Measurements from ENCODE around the gene GALNT10. TPM values are rescaled to one million over a fixed set of nuclear protein-coding genes. Genes with fewer than 3 reads are reported as not detected.

The GALNT10 gene
- polyA plus RNA-seq, 1 donor (not counting 4 experiments of a cell fraction or from before 2014, with no cell fraction given) = 17.9 TPM

DNA sequence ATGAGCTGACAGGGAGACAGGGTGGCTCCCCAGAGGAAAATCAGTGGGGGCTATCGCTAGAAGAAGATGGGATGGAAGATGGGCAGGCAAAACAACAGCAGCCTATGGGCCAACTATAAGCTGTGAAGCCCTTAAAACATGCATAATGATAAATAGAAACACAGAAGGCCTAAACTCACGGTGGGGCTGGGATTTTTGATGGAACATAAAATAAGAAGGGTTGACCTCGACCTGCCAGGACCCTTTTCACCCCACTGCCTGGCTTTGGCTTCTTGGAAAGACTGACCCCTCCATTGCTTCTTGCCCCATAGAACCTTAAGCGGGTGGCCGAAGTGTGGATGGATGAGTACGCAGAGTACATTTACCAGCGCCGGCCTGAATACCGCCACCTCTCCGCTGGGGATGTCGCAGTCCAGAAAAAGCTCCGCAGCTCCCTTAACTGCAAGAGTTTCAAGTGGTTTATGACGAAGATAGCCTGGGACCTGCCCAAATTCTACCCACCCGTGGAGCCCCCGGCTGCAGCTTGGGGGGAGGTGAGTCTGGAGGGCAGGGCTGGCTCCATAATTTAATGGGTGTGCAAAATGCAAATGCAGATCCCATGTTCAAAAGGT, 218.8 kb downstream of the GALNT10 start:
- Histone ChIP-seq H3K27ac (ENCODE audit: control insufficient read depth, insufficient read depth, low read length) (no peak overlapping the region), H3K27me3 (ENCODE audit: control insufficient read depth, extremely low read depth, insufficient read depth, low read length) (no peaks in the 10 kb centered on the region), H3K36me3 (ENCODE audit: control insufficient read depth in 2 of 2, extremely low read depth in 1 of 2, insufficient read depth in 2 of 2, low read length in 2 of 2) (peaks cover 0 to 3% of the 10 kb centered on the region in 2 experiments), H3K4me1 (ENCODE audit: control insufficient read depth, extremely low read depth, insufficient read depth, low read length) (no peaks in the 10 kb centered on the region), H4K20me1 (ENCODE audit: control insufficient read depth, extremely low read depth, insufficient read depth, low read length) (no peaks in the 10 kb centered on the region), H3K9me1 (ENCODE audit: control insufficient read depth, extremely low read depth, insufficient read depth, low read length) (no peaks in the 10 kb centered on the region), H3K9me3 (ENCODE audit: control insufficient read depth, low read depth, low read length) (no peaks in the 10 kb centered on the region), H3K79me2 (ENCODE audit: control insufficient read depth, insufficient read depth, low read length) (no peaks in the 10 kb centered on the region), H2AFZ (ENCODE audit: control insufficient read depth, low read length) (no peak overlapping the region), H3K4me2 (ENCODE audit: control insufficient read depth, extremely low read depth, insufficient read depth, low read depth, low read length) (no peak overlapping the region), H3K9ac (ENCODE audit: control insufficient read depth, extremely low read depth, insufficient read depth, low read length) (no peak overlapping the region), H3K4me3 (ENCODE audit: control insufficient read depth in 2 of 3, extremely low read depth in 1 of 3, insufficient read depth in 2 of 3, low read depth in 1 of 3, low read length in 3 of 3) (no peak overlapping the region)
- no peak for FAIRE-seq
- dilution Hi-C loops (cut with MboI; ENCODE audit: extremely low pct_ligation_motif_present, low sequenced_read_pairs) = loop anchor here (25.0 kb wide), 1 partner anchor 347 kb away; no protein-coding TSS in a partner anchor
- no peak for TF ChIP-seq EZH2 (IDR thresholded peaks at IDR 0.05; ENCODE audit: low read length)
- TF ChIP-seq, protein P1, sequence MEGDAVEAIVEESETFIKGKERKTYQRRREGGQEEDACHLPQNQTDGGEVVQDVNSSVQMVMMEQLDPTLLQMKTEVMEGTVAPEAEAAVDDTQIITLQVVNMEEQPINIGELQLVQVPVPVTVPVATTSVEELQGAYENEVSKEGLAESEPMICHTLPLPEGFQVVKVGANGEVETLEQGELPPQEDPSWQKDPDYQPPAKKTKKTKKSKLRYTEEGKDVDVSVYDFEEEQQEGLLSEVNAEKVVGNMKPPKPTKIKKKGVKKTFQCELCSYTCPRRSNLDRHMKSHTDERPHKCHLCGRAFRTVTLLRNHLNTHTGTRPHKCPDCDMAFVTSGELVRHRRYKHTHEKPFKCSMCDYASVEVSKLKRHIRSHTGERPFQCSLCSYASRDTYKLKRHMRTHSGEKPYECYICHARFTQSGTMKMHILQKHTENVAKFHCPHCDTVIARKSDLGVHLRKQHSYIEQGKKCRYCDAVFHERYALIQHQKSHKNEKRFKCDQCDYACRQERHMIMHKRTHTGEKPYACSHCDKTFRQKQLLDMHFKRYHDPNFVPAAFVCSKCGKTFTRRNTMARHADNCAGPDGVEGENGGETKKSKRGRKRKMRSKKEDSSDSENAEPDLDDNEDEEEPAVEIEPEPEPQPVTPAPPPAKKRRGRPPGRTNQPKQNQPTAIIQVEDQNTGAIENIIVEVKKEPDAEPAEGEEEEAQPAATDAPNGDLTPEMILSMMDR (optimal IDR thresholded peaks at IDR 0.05 in 1 of 3, IDR thresholded peaks at IDR 0.05 in 1 of 3, conservative IDR thresholded peaks at IDR 0.05 in 1 of 3; ENCODE audit: extremely low read depth in 1 of 3, insufficient read depth in 2 of 3, low read length in 3 of 3) = no peak
- no peak for DNase-seq (ENCODE audit: low read depth, low spot score)

DNA sequence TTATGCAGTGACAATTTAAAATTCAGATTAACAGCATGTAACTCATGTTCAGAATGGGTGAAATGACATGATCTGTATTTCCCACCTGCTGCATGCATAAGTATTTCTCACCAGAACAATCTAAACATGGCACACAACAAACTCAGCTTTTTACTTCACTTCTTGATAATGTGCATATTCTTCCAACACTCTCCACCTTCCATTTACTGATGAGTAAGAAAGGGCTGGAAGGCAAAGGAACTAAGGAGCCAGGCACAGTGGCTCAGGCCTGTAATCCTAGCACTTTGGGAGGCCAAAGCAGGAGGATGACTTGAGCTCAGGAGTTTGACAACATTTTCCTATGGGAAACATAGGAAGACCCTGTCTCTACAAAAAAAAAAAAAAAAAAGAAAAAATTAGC, 219.5 kb downstream of the GALNT10 start:
- dilution Hi-C loops (cut with MboI; ENCODE audit: extremely low pct_ligation_motif_present, low sequenced_read_pairs) = loop anchor here (25.0 kb wide), 1 partner anchor 348 kb away; no protein-coding TSS in a partner anchor
- H3K9ac ChIP-seq (ENCODE audit: control insufficient read depth, extremely low read depth, insufficient read depth, low read length) = no peak overlapping the region
- H3K4me2 ChIP-seq (ENCODE audit: control insufficient read depth, extremely low read depth, insufficient read depth, low read depth, low read length) = no peak overlapping the region
- H3K4me1 ChIP-seq (ENCODE audit: control insufficient read depth, extremely low read depth, insufficient read depth, low read length) = no peaks in the 10 kb centered on the region
- no peak overlapping the region for H2AFZ ChIP-seq (ENCODE audit: control insufficient read depth, low read length)
- H3K79me2 ChIP-seq (ENCODE audit: control insufficient read depth, insufficient read depth, low read length) = no peaks in the 10 kb centered on the region
- no peak for DNase-seq (ENCODE audit: low read depth, low spot score)
- H4K20me1 ChIP-seq (ENCODE audit: control insufficient read depth, extremely low read depth, insufficient read depth, low read length) = no peaks in the 10 kb centered on the region
- peaks cover 0 to 3% of the 10 kb centered on the region in 2 experiments for H3K36me3 ChIP-seq (ENCODE audit: control insufficient read depth in 2 of 2, extremely low read depth in 1 of 2, insufficient read depth in 2 of 2, low read length in 2 of 2)
- no peaks in the 10 kb centered on the region for H3K27me3 ChIP-seq (ENCODE audit: control insufficient read depth, extremely low read depth, insufficient read depth, low read length)
- TF ChIP-seq EZH2 (IDR thresholded peaks at IDR 0.05; ENCODE audit: low read length) = no peak
- TF ChIP-seq, protein P1 (optimal IDR thresholded peaks at IDR 0.05 in 1 of 3, IDR thresholded peaks at IDR 0.05 in 1 of 3, conservative IDR thresholded peaks at IDR 0.05 in 1 of 3; ENCODE audit: extremely low read depth in 1 of 3, insufficient read depth in 2 of 3, low read length in 3 of 3) = no peak
- no peak for FAIRE-seq
- H3K27ac ChIP-seq (ENCODE audit: control insufficient read depth, insufficient read depth, low read length) = no peak overlapping the region
- no peak overlapping the region for H3K4me3 ChIP-seq (ENCODE audit: control insufficient read depth in 2 of 3, extremely low read depth in 1 of 3, insufficient read depth in 2 of 3, low read depth in 1 of 3, low read length in 3 of 3)
- H3K9me1 ChIP-seq (ENCODE audit: control insufficient read depth, extremely low read depth, insufficient read depth, low read length) = no peaks in the 10 kb centered on the region
- H3K9me3 ChIP-seq (ENCODE audit: control insufficient read depth, low read depth, low read length) = no peaks in the 10 kb centered on the region

All from keratinocyte (primary cell).